22Rv1 (cell line): ENCODE results near the gene CFAP107.

Experiments
- CTCF ChIP-seq: fragments of 450-650 bp; IDR thresholded peaks from 2 replicates; pipeline ENCODE4 v1.5.1; 2017; ENCODE audit warnings: mild to moderate bottlenecking
- ZFX ChIP-seq: fragments of 450-650 bp; IDR thresholded peaks from 2 replicates; pipeline ENCODE4 v1.6.1; 2017; ENCODE audit warnings: antibody characterized with exemption, borderline replicate concordance

- TF ChIP-seq CTCF (no peak), ZFX (no peak)
These were observed 11.8 kb downstream of the CFAP107 start for GRCh38 chr1:12757836-12758235.
